Hepatocyte (in vitro differentiated cells): ENCODE measurements around the gene ITK. TPM values are rescaled to one million over a fixed set of nuclear protein-coding genes. Genes with fewer than 3 reads are reported as not detected.

Source experiments
- DNase-seq: peaks from one replicate; pipeline ENCODE4 v3.0.0-alpha.2; 2016; ENCODE audit warnings: low spot score
- H2AFZ ChIP-seq: fragments of 200-600 bp; sonication (generic); 2 replicates; pipeline ENCODE4 v1.6.0; 2016; ENCODE audit warnings: antibody characterized with exemption, mild to moderate bottlenecking
- H3K27ac ChIP-seq: fragments of 200-600 bp; sonication (generic); 2 replicates; pipeline ENCODE4 v1.5.1; 2016; ENCODE audit warnings: mild to moderate bottlenecking
- H3K27me3 ChIP-seq: fragments of 200-600 bp; sonication (generic); 2 replicates; pipeline ENCODE4 v1.6.1; 2016
- H3K36me3 ChIP-seq: fragments of 200-600 bp; sonication (generic); replicated peaks from 2 replicates; pipeline ENCODE4 v1.5.1; 2016; ENCODE audit warnings: low read depth; ENCODE audit not compliant: insufficient read depth
- H3K4me1 ChIP-seq: fragments of 200-600 bp; sonication (generic); 2 replicates; pipeline ENCODE4 v1.5.1; 2016; ENCODE audit warnings: mild to moderate bottlenecking, moderate library complexity; ENCODE audit not compliant: insufficient read depth
- H3K4me2 ChIP-seq: fragments of 200-600 bp; sonication (generic); 2 replicates; pipeline ENCODE4 v1.6.0; 2016
- H3K4me3 ChIP-seq: fragments of 200-600 bp; sonication (generic); 2 replicates; pipeline ENCODE4 v1.5.1; 2016; ENCODE audit warnings: mild to moderate bottlenecking
- H3K79me2 ChIP-seq: fragments of 200-600 bp; sonication (generic); 2 replicates; pipeline ENCODE4 v1.6.0; 2017; ENCODE audit warnings: mild to moderate bottlenecking
- H3K9me2 ChIP-seq: fragments of 200-600 bp; sonication (generic); replicated peaks from 2 replicates; pipeline ENCODE4 v1.6.0; 2017; ENCODE audit warnings: mild to moderate bottlenecking; ENCODE audit not compliant: insufficient read depth
- H3K9me3 ChIP-seq: fragments of 200-600 bp; sonication (generic); 2 replicates; pipeline ENCODE4 v1.5.1; 2016; ENCODE audit warnings: low read depth, mild to moderate bottlenecking
- H4K20me1 ChIP-seq: fragments of 200-600 bp; sonication (generic); 2 replicates; pipeline ENCODE4 v1.6.0; 2016; ENCODE audit warnings: mild to moderate bottlenecking; ENCODE audit not compliant: insufficient read depth, poor library complexity, severe bottlenecking
- CTCF ChIP-seq: fragments of 200-600 bp; sonication (generic); IDR thresholded peaks from 2 replicates; pipeline ENCODE4 v1.5.1; 2016; ENCODE audit warnings: antibody characterized with exemption, mild to moderate bottlenecking; ENCODE audit not compliant: poor library complexity
- EZH2 ChIP-seq: fragments of 200-600 bp; sonication (generic); IDR thresholded peaks from 2 replicates; pipeline ENCODE4 v1.6.1; 2016; ENCODE audit warnings: antibody characterized with exemption, mild to moderate bottlenecking, borderline replicate concordance
- EZH2phosphoT487 ChIP-seq: fragments of 200-600 bp; sonication (generic); IDR thresholded peaks from one replicate; pipeline ENCODE4 v1.6.1; 2018; ENCODE audit warnings: antibody characterized with exemption, mild to moderate bottlenecking, low read depth, moderate library complexity; ENCODE audit not compliant: unreplicated experiment, severe bottlenecking
- WGBS: methylation state at CpG from one replicate; pipeline ENCODE4 v1.1.6; 2016; ENCODE audit warnings: low lambda C conversion rate; ENCODE audit errors: missing lambda C conversion rate; 5-methylcytosine and 5-hydroxymethylcytosine counted together
- polyA plus RNA-seq: library from polyadenylated mRNA; unstranded; fragments of >200 nt; fragmentation: Nextera tagmentation; extraction: Ambion mirVana; gene quantifications from 2 replicates; pipeline ENCODE4 v1.2.1, GENCODE V29; 2016
- total RNA-seq: library from RNA; depleted of rRNA; stranded (reverse); fragments of >200 nt; gene quantifications from 2 replicates; pipeline ENCODE4 v1.2.3, GENCODE V29; 2014

ITK gene
- total and polyA plus RNA-seq, 2 experiments from 2014 or later: 0.18 to 0.20 TPM

GRCh38 chr5:157217289-157218024 is 36.8 kb downstream of the ITK start:
- Histone ChIP-seq H3K36me3 (no peaks in the 10 kb centered on the region), H3K9me2 (no peaks in the 10 kb centered on the region), H3K4me2 (no peak overlapping the region), H3K27me3 (no peaks in the 10 kb centered on the region), H3K4me3 (no peak overlapping the region), H3K9me3 (no peaks in the 10 kb centered on the region), H2AFZ (no peak overlapping the region), H3K79me2 (no peaks in the 10 kb centered on the region), H3K27ac (no peak overlapping the region), H3K4me1 (no peaks in the 10 kb centered on the region), H4K20me1 (no peaks in the 10 kb centered on the region)
- DNase-seq: no peak
- no peak for TF ChIP-seq EZH2phosphoT487
- no peak for TF ChIP-seq EZH2
- no peak for TF ChIP-seq CTCF
- WGBS: 80% methylated on average over 5 of the region's 5 CpGs

GRCh38 chr5:157219491-157220271 is 39.0 kb downstream of the ITK start:
- DNase-seq: peak; percentile 23
- Histone ChIP-seq H3K4me3 (no peak overlapping the region), H3K27me3 (no peaks in the 10 kb centered on the region), H3K9me3 (no peaks in the 10 kb centered on the region), H2AFZ (no peak overlapping the region), H3K36me3 (no peaks in the 10 kb centered on the region), H3K9me2 (no peaks in the 10 kb centered on the region), H4K20me1 (no peaks in the 10 kb centered on the region), H3K27ac (no peak overlapping the region), H3K4me1 (no peaks in the 10 kb centered on the region), H3K4me2 (no peak overlapping the region), H3K79me2 (no peaks in the 10 kb centered on the region)
- 84% methylated on average over 9 of the region's 9 CpGs for WGBS
- TF ChIP-seq EZH2phosphoT487 (no peak), EZH2 (no peak), CTCF (no peak)

GRCh38 chr5:157221959-157222358 is 41.3 kb downstream of the ITK start:
- Histone ChIP-seq H3K36me3 (no peaks in the 10 kb centered on the region), H3K4me2 (no peak overlapping the region), H2AFZ (no peak overlapping the region), H3K79me2 (no peaks in the 10 kb centered on the region), H3K27me3 (no peaks in the 10 kb centered on the region), H3K9me3 (no peaks in the 10 kb centered on the region), H4K20me1 (no peaks in the 10 kb centered on the region), H3K4me1 (no peaks in the 10 kb centered on the region), H3K4me3 (no peak overlapping the region), H3K27ac (no peak overlapping the region), H3K9me2 (no peaks in the 10 kb centered on the region)
- DNase-seq: no peak
- TF ChIP-seq EZH2phosphoT487 (no peak), EZH2 (no peak), CTCF (no peak)
- 90% methylated on average over 5 of the region's 5 CpGs for WGBS
